B cell (primary cell): Measurements from ENCODE around the gene OR52L1.

Source experiments
- CTCF ChIP-seq: fragments of 200-600 bp; IDR thresholded peaks from one replicate; pipeline ENCODE4 v1.8.0; 2022; ENCODE audit warnings: antibody characterized with exemption, mild to moderate bottlenecking
- EZH2 ChIP-seq: IDR thresholded peaks from 2 replicates; pipeline ENCODE4 v1.6.1; 2012; ENCODE audit warnings: borderline replicate concordance, low read depth, mild to moderate bottlenecking, moderate library complexity, low read length; ENCODE audit not compliant: insufficient read depth, poor library complexity, severe bottlenecking

GRCh38 chr11:5968394-5968793, 18.4 kb downstream of the OR52L1 start, which contains the start of gene OR56A5:
- TF ChIP-seq CTCF: no peak
- no peak for TF ChIP-seq EZH2
